Common myeloid progenitor, CD34-positive (primary cell): Measurements from ENCODE around the gene FHIT.

Experiments
- CTCF ChIA-PET: fragments of 350-600 bp; sonication (Branson Sonifier 250); formaldehyde crosslinking; loops from one replicate; lab custom pipeline; 2021; ENCODE audit warnings: antibody characterized with exemption; lab: Charles Lee
- POLR2A ChIA-PET: fragments of 350-600 bp; sonication (Branson Sonifier 250); formaldehyde crosslinking; loops from one replicate; lab custom pipeline; 2021; ENCODE audit warnings: antibody characterized with exemption; lab: Charles Lee
- DNase-seq, 3 donors: peaks; one replicate each; pipeline versions ENCODE4 v3.0.0 to v3.0.0-alpha.2; 2013
- H3K27ac ChIP-seq, 2 experiments: 1 replicate in 1 of 2; 2 replicates in 1 of 2; pipeline ENCODE4 v1.7.0; 2013; ENCODE audit warnings: inconsistent platforms in 2 of 2, low read length in 2 of 2, mild to moderate bottlenecking in 2 of 2, low read depth in 1 of 2, moderate library complexity in 1 of 2; ENCODE audit not compliant: severe bottlenecking in 2 of 2, insufficient read depth in 1 of 2, poor library complexity in 1 of 2
- H3K27me3 ChIP-seq, 5 experiments: replicated peaks in 2 of 5; 1 replicate in 3 of 5; 2 replicates in 2 of 5; pipeline versions ENCODE4 v1.6.1 to v1.7.0; 2013; ENCODE audit warnings: low read length in 4 of 5, mild to moderate bottlenecking in 2 of 5, moderate library complexity in 2 of 5, inconsistent platforms in 1 of 5; ENCODE audit not compliant: insufficient read depth in 5 of 5, control insufficient read depth in 4 of 5
- H3K36me3 ChIP-seq, 4 experiments: 1 replicate in 2 of 4; 2 replicates in 2 of 4; pipeline versions ENCODE4 v1.6.1 to v1.7.0; 2013; ENCODE audit warnings: low read length in 3 of 4, control low read depth in 1 of 4, mild to moderate bottlenecking in 1 of 4; ENCODE audit not compliant: control insufficient read depth in 4 of 4, insufficient read depth in 4 of 4
- H3K4me1 ChIP-seq, 4 experiments: 1 replicate in 3 of 4; 2 replicates in 1 of 4; pipeline versions ENCODE4 v1.6.1 to v1.7.1; 2013; ENCODE audit warnings: low read length in 3 of 4, mild to moderate bottlenecking in 3 of 4, control low read depth in 1 of 4, inconsistent platforms in 1 of 4, moderate library complexity in 1 of 4; ENCODE audit not compliant: control insufficient read depth in 4 of 4, insufficient read depth in 4 of 4; ENCODE audit errors: control extremely low read depth in 1 of 4
- H3K4me3 ChIP-seq, 7 experiments: 1 replicate in 4 of 7; 2 replicates in 3 of 7; pipeline versions ENCODE4 v1.5.1 to v1.7.0; 2013; ENCODE audit warnings: mild to moderate bottlenecking in 7 of 7, low read length in 6 of 7, moderate library complexity in 6 of 7, inconsistent platforms in 2 of 7, low read depth in 2 of 7, control low read depth in 1 of 7; ENCODE audit not compliant: insufficient read depth in 4 of 7, control insufficient read depth in 1 of 7; ENCODE audit errors: extremely low read depth in 1 of 7
- H3K9me3 ChIP-seq, 5 experiments: 1 replicate in 4 of 5; 2 replicates in 1 of 5; pipeline versions ENCODE4 v1.6.1 to v1.7.1; 2013; ENCODE audit warnings: low read length in 4 of 5, mild to moderate bottlenecking in 2 of 5, inconsistent platforms in 1 of 5, low read depth in 1 of 5, moderate library complexity in 1 of 5; ENCODE audit not compliant: control insufficient read depth in 4 of 5, insufficient read depth in 2 of 5; ENCODE audit errors: control extremely low read depth in 1 of 5
- WGBS: methylation state at CpG from one replicate; pipeline ENCODE4 v1.1.5; 2013; ENCODE audit not compliant: insufficient coverage; 5-methylcytosine and 5-hydroxymethylcytosine counted together

The FHIT gene

GRCh38 chr3:59930170-59930569, 1321.1 kb downstream of the FHIT start:
- Histone ChIP-seq H3K27me3 (no peaks in the 10 kb centered on the region), H3K4me1 (no peaks in the 10 kb centered on the region), H3K36me3 (no peaks in the 10 kb centered on the region), H3K4me3 (no peak overlapping the region), H3K9me3 (no peaks in the 10 kb centered on the region), H3K27ac (no peak overlapping the region)
- WGBS = no CpG with 5 or more reads among the region's 2 CpGs
- ChIA-PET CTCF (no interaction called here), POLR2A (no interaction called here)
- DNase-seq = no peak

GRCh38 chr3:59927056-59927455, 1324.2 kb downstream of the FHIT start:
- no peak for DNase-seq
- no peaks in the 10 kb centered on the region for H3K4me1 ChIP-seq
- ChIA-PET POLR2A (no interaction called here), CTCF (no interaction called here)
- no peaks in the 10 kb centered on the region for H3K36me3 ChIP-seq
- no peak overlapping the region for H3K27ac ChIP-seq
- H3K4me3 ChIP-seq = no peak overlapping the region
- no peaks in the 10 kb centered on the region for H3K27me3 ChIP-seq
- H3K9me3 ChIP-seq = no peaks in the 10 kb centered on the region
- WGBS = 89% methylated on average over 1 of the region's 3 CpGs

DNA sequence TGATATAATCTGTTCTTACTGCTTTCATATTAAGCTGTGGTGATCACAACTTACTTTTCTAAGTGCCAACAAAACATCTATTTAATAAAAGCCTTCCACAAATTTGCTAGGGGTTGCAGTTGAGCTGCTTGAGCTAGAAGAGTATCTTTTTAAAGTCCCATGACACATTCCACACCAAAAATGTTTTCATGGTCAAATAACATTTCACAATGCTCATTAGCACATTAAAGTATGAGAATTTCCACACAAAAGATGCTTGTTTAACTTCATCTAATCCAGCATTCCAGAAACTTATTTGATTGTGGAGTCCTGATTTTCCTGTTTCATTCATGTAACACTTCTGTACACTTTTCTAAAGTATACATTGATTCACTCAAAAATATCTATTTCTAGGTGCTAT, 1325.3 kb downstream of the FHIT start:
- Histone ChIP-seq H3K9me3 (no peaks in the 10 kb centered on the region), H3K27me3 (no peaks in the 10 kb centered on the region), H3K27ac (no peak overlapping the region), H3K36me3 (no peaks in the 10 kb centered on the region), H3K4me3 (no peak overlapping the region), H3K4me1 (no peaks in the 10 kb centered on the region)
- POLR2A ChIA-PET = no interaction called here
- no peak for DNase-seq
- CTCF ChIA-PET = no interaction called here

DNA sequence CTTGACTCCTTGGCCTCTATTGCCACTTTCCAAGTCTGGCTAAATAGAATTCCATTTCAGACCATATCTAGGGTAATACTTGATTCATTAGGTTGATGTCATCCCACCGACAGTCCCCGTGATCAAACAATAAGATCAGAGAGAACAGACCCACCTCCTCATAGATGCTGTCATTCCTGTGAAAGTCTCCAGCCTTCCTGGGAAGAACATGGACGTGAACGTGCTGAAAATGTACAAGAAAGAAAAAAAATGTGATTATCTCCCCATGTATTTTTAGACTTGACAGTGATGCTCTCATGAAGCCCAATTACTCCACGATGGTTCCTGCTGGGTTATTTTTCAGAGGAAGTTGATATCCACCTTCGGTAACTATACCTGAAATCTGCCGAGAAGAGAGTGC, 1329.1 kb downstream of the FHIT start:
- Histone ChIP-seq H3K4me3 (no peak overlapping the region), H3K36me3 (no peaks in the 10 kb centered on the region), H3K9me3 (no peaks in the 10 kb centered on the region), H3K27ac (no peak overlapping the region), H3K4me1 (peaks cover 0 to 11% (median 8%) of the 10 kb centered on the region in 4 experiments), H3K27me3 (no peaks in the 10 kb centered on the region)
- DNase-seq = no peak
- 95% methylated on average over 5 of the region's 7 CpGs for WGBS
- ChIA-PET CTCF (no interaction called here), POLR2A (no interaction called here)

- Histone ChIP-seq H3K4me1 (peaks cover 0 to 11% (median 8%) of the 10 kb centered on the region in 4 experiments), H3K27ac (no peak overlapping the region), H3K36me3 (no peaks in the 10 kb centered on the region), H3K4me3 (no peak overlapping the region), H3K9me3 (no peaks in the 10 kb centered on the region), H3K27me3 (no peaks in the 10 kb centered on the region)
- ChIA-PET POLR2A (no interaction called here), CTCF (no interaction called here)
- WGBS = 100% methylated on average over 1 of the region's 5 CpGs
- no peak for DNase-seq
Measured at GRCh38 chr3:59920822-59921221, 1330.4 kb downstream of the FHIT start.

DNA sequence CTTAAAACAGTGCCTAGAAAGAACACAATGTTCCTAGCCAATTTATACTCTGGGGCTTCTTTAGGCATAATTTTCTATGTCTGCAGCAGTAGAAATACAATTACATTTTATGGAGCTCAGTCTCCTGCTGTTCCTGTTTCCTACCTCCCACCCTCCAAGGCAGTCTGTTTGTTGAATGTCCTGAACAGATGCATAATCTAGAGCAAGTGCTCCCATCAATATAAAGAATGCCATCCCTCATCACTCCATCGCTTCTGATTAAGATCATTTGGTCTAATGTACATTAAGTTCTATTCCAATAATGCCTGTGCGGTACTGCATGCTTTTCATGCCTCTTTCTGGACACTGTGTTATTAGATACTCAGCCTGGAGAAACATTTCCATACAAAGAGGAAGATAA, 1331.7 kb downstream of the FHIT start:
- Histone ChIP-seq H3K27me3 (no peaks in the 10 kb centered on the region), H3K4me1 (peaks cover 0 to 11% (median 8%) of the 10 kb centered on the region in 4 experiments), H3K9me3 (no peaks in the 10 kb centered on the region), H3K27ac (no peak overlapping the region), H3K4me3 (no peak overlapping the region), H3K36me3 (no peaks in the 10 kb centered on the region)
- no CpG with 5 or more reads among the region's 2 CpGs for WGBS
- ChIA-PET CTCF (interaction anchor here (0.6 kb wide), 1 partner anchor 64 kb away, joined by 3 read pairs; no protein-coding TSS in a partner anchor), POLR2A (no interaction called here)
- DNase-seq = no peak

- ChIA-PET POLR2A (no interaction called here), CTCF (no interaction called here)
- no peaks in the 10 kb centered on the region for H3K9me3 ChIP-seq
- peaks cover 0 to 18% (median 8%) of the 10 kb centered on the region in 4 experiments for H3K4me1 ChIP-seq
- no peak overlapping the region for H3K4me3 ChIP-seq
- no peak overlapping the region for H3K27ac ChIP-seq
- WGBS = 100% methylated on average over 3 of the region's 6 CpGs
- no peaks in the 10 kb centered on the region for H3K36me3 ChIP-seq
- no peaks in the 10 kb centered on the region for H3K27me3 ChIP-seq
- no peak for DNase-seq
Measured at GRCh38 chr3:59914251-59914650, 1337.0 kb downstream of the FHIT start.
